PFSK-1 (cell line): Measurements from ENCODE around the gene USP36.

Experiments used
- FOXP2 ChIP-seq: optimal IDR thresholded peaks from 2 replicates; pipeline ENCODE3; 2011; ENCODE audit warnings: borderline replicate concordance, control low read depth, inconsistent platforms; ENCODE audit not compliant: insufficient read depth; ENCODE audit errors: extremely low read length, extremely low read depth
- POLR2AphosphoS5 ChIP-seq: IDR thresholded peaks from 2 replicates; pipeline ENCODE4 v1.6.1; 2012; ENCODE audit warnings: low read depth, mild to moderate bottlenecking, control low read depth, low read length, moderate library complexity
- SIN3A ChIP-seq: IDR thresholded peaks from 2 replicates; pipeline ENCODE4 v1.6.1; 2012; ENCODE audit warnings: mild to moderate bottlenecking, low read length, moderate library complexity, borderline replicate concordance; ENCODE audit not compliant: insufficient read depth
- TAF1 ChIP-seq: IDR thresholded peaks from 2 replicates; pipeline ENCODE4 v1.6.1; 2012; ENCODE audit warnings: low read length, control low read depth, borderline replicate concordance; ENCODE audit not compliant: insufficient read depth
- TF ChIP-seq, protein P1 (sequence below), 2 experiments: IDR thresholded peaks; 2 replicates each; pipeline versions ENCODE4 v1.6.1 to v1.8.0; 2011 to 2012; ENCODE audit warnings: low read depth in 2 of 2, low read length in 2 of 2, control low read depth in 1 of 2, inconsistent platforms in 1 of 2, mild to moderate bottlenecking in 1 of 2, moderate library complexity in 1 of 2; ENCODE audit not compliant: insufficient read depth in 1 of 2

The USP36 gene

GRCh38 chr17:78802459-78802858 lies 38.2 kb downstream of the USP36 start:
- TF ChIP-seq SIN3A (no peak), TAF1 (no peak), POLR2AphosphoS5 (no peak), FOXP2 (no peak)
- TF ChIP-seq, protein P1, sequence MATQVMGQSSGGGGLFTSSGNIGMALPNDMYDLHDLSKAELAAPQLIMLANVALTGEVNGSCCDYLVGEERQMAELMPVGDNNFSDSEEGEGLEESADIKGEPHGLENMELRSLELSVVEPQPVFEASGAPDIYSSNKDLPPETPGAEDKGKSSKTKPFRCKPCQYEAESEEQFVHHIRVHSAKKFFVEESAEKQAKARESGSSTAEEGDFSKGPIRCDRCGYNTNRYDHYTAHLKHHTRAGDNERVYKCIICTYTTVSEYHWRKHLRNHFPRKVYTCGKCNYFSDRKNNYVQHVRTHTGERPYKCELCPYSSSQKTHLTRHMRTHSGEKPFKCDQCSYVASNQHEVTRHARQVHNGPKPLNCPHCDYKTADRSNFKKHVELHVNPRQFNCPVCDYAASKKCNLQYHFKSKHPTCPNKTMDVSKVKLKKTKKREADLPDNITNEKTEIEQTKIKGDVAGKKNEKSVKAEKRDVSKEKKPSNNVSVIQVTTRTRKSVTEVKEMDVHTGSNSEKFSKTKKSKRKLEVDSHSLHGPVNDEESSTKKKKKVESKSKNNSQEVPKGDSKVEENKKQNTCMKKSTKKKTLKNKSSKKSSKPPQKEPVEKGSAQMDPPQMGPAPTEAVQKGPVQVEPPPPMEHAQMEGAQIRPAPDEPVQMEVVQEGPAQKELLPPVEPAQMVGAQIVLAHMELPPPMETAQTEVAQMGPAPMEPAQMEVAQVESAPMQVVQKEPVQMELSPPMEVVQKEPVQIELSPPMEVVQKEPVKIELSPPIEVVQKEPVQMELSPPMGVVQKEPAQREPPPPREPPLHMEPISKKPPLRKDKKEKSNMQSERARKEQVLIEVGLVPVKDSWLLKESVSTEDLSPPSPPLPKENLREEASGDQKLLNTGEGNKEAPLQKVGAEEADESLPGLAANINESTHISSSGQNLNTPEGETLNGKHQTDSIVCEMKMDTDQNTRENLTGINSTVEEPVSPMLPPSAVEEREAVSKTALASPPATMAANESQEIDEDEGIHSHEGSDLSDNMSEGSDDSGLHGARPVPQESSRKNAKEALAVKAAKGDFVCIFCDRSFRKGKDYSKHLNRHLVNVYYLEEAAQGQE (IDR thresholded peaks at IDR 0.05; ENCODE audit: insufficient read depth in 1 of 2, low read depth in 2 of 2, low read length in 2 of 2): no peak

DNA sequence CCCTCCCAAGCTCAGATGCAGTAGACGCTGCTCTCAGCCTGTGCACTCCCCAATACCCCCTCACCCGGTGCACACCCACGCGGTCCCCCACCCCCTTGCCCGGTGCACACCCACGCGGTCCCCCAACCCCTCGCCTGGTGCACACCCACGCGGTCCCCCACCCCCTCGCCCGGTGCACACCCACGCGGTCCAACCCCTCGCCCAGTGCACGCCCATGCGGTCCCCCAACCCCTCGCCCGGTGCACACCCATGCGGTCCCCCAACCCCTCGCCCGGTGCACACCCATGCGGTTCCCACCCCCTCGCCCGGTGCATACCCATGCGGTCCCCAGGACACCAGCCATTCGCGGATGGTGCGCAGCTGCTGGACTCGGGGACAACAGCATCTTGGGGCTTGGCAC lies 38.6 kb downstream of the USP36 start:
- TF ChIP-seq TAF1 (no peak), SIN3A (no peak), POLR2AphosphoS5 (no peak), FOXP2 (no peak)
- TF ChIP-seq, protein P1 (IDR thresholded peaks at IDR 0.05; ENCODE audit: insufficient read depth in 1 of 2, low read depth in 2 of 2, low read length in 2 of 2): no peak

DNA sequence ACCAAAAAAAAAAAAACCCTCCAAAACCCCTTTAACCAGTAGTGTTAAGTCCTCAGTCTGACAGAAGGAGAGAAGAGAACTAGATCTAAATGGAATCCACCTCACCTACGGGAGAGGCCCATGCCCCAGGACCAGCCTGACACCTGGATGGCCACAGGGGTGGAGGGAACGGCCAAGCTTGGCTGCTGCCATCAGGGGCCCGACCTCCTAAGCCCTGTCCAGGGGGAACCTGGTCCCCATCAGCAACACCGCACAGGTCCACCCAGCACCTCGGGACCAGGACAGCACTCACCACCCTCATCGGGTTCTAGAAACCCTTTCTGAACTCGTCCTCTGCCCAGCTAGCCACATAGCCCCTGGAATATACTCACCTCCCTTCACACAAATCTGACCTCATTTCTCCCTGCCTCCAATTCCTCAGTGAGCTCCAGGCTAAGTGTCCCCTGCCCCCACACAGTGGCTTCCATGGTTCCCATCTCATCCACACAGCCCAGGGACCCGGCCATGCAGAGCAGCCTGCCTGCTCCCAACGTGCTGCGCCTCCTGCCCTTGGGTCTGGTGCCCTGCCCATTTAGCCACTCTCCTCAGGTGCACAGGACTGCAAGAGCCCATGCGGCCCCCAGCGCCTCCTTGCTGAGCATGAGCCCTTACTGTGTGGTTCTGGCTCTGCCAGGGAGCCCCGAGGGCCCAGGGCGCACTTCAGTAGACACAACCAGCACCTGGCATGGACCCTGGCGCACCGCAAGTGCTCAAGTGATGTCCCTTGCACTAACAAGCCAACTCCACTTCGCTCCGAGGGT lies 40.3 kb downstream of the USP36 start:
- TF ChIP-seq TAF1: no peak
- TF ChIP-seq POLR2AphosphoS5: no peak
- TF ChIP-seq, protein P1 (IDR thresholded peaks at IDR 0.05; ENCODE audit: insufficient read depth in 1 of 2, low read depth in 2 of 2, low read length in 2 of 2): no peak
- TF ChIP-seq FOXP2: no peak
- TF ChIP-seq SIN3A: no peak

DNA sequence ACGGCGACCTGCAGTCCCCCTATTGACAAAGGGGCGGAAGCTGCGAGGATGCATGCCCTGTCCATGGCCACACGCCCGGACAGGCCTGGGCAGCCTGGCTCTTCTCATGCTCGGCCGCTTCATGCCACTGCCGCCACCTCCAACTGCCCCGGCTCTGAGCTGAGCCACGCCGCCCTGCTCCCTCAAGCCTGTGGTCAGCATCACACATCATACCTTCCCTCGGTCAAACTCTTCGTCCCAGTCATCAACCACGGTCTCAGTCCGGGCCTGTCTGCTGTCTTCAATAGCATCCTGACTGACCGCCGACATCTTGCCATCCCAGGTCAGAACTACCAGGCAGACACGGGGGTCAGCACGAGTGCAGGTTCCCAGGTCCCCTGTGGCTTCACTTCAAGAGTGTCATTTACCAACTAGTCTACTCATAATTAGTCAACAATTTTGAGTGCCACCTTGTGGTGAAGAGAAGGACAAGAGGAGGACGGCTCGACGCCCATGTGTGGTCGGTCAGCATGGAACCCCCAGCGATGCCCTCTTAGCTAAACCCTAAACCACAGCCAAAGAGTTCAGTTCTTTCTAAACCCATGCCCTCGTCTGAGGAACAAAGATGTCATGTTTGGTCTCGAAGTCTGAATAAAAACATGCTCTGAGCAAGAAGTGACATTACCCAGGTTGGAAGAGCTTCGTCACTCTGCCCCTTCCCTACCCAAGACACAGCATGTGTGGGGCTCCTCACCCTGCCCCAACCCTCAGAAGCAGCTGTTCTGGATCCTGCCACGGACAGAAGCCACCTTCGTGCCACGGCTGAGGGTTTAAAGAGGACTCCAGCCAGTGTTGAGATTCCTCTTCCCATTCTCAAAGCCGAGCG lies 41.7 kb downstream of the USP36 start:
- TF ChIP-seq SIN3A (no peak), FOXP2 (no peak)

- no peak for TF ChIP-seq FOXP2
- TF ChIP-seq POLR2AphosphoS5: no peak
- TF ChIP-seq SIN3A: no peak
- TF ChIP-seq TAF1: no peak
- TF ChIP-seq, protein P1 (IDR thresholded peaks at IDR 0.05; ENCODE audit: insufficient read depth in 1 of 2, low read depth in 2 of 2, low read length in 2 of 2): no peak
Measured at GRCh38 chr17:78797691-78798585, 42.7 kb downstream of the USP36 start.
